HEK293 (cell line): Measurements from ENCODE around the gene PRG3.
A peak's percentile ranks its signal among the peaks of the same experiment; 100 is the strongest.

Source experiments
- BCL11A ChIP-seq: fragments of 450-650 bp; formaldehyde crosslinking; IDR thresholded peaks from 2 replicates; pipeline ENCODE4 v1.5.1; 2016; ENCODE audit warnings: low read depth, missing biosample characterization, missing genetic modification characterization
- PRDM1 ChIP-seq: fragments of 450-650 bp; formaldehyde crosslinking; IDR thresholded peaks from 2 replicates; pipeline ENCODE4; 2016; ENCODE audit warnings: missing biosample characterization, missing genetic modification characterization
- TCF7L2 ChIP-seq: IDR thresholded peaks from 2 replicates; pipeline ENCODE4 v1.6.1; 2011; ENCODE audit warnings: low read depth, mild to moderate bottlenecking, inconsistent platforms, low read length, moderate library complexity, borderline replicate concordance
- YY1 ChIP-seq: fragments of 450-650 bp; formaldehyde crosslinking; IDR thresholded peaks from 2 replicates; pipeline ENCODE4 v1.5.1; 2018; ENCODE audit warnings: missing biosample characterization, missing genetic modification characterization
- ZBTB1 ChIP-seq: fragments of 450-650 bp; formaldehyde crosslinking; IDR thresholded peaks from 2 replicates; pipeline ENCODE4 v1.5.1; 2016; ENCODE audit warnings: missing biosample characterization, missing genetic modification characterization
- ZNF549 ChIP-seq: fragments of 450-650 bp; IDR thresholded peaks from 2 replicates; pipeline ENCODE4 v1.5.1; 2018; ENCODE audit warnings: missing biosample characterization, missing genetic modification characterization, mild to moderate bottlenecking, inconsistent platforms, moderate library complexity
- TF ChIP-seq, protein P1 (sequence below): fragments of 450-650 bp; formaldehyde crosslinking; IDR thresholded peaks from 2 replicates; pipeline ENCODE4 v1.5.1; 2016; ENCODE audit warnings: missing biosample characterization, missing genetic modification characterization
- TF ChIP-seq, protein P2 (sequence below): fragments of 450-650 bp; formaldehyde crosslinking; IDR thresholded peaks from 2 replicates; pipeline ENCODE4 v1.5.1; 2016; ENCODE audit warnings: missing biosample characterization, missing genetic modification characterization
- TF ChIP-seq, protein P3 (sequence below): fragments of 450-650 bp; formaldehyde crosslinking; IDR thresholded peaks from 2 replicates; pipeline ENCODE4 v1.5.1; 2016; ENCODE audit warnings: missing biosample characterization, missing genetic modification characterization

DNA sequence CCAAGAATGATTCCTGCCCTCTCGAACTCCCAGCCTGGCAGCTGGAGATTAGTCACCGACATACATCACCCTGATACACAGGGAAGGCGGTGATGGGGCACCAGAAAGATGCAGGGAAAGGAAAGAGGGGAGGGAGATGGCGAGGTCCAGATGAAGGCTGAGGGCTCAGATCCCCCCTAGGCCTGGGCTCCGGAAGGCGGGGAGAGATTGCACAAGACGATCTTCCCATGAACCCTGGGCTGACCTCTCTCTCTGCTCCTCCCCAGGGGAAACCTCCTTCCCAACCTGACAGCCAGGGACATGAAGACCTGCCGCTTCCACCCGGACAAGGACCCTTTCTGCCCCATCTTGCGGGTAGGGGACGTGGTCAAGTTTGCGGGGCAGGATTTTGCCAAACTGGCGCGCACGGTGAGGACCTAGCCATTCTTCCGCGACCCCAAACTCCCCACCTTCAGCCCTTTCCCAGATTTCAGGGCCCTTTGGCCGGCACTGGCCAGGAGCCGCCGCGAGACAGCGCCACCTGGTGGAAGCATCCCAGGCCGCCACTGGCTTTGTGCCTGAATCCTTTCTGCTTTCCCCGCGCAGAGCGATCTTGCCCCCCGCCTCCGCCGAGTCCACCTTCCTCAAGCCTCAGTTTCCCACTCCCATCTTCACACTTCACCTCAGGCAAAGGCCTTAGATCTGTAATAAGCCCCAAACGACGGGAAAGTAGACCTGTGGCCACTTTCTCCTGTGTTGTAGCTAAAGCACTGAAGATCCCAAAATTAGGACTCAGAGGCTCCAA is 31.3 kb downstream of the PRG3 start:
- TF ChIP-seq, protein P1, sequence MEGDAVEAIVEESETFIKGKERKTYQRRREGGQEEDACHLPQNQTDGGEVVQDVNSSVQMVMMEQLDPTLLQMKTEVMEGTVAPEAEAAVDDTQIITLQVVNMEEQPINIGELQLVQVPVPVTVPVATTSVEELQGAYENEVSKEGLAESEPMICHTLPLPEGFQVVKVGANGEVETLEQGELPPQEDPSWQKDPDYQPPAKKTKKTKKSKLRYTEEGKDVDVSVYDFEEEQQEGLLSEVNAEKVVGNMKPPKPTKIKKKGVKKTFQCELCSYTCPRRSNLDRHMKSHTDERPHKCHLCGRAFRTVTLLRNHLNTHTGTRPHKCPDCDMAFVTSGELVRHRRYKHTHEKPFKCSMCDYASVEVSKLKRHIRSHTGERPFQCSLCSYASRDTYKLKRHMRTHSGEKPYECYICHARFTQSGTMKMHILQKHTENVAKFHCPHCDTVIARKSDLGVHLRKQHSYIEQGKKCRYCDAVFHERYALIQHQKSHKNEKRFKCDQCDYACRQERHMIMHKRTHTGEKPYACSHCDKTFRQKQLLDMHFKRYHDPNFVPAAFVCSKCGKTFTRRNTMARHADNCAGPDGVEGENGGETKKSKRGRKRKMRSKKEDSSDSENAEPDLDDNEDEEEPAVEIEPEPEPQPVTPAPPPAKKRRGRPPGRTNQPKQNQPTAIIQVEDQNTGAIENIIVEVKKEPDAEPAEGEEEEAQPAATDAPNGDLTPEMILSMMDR (tag by site-specific recombination) = peak; percentile 68
- TF ChIP-seq BCL11A (tag by site-specific recombination) = no peak
- TF ChIP-seq YY1 (tag by site-specific recombination) = no peak
- TF ChIP-seq, protein P2, sequence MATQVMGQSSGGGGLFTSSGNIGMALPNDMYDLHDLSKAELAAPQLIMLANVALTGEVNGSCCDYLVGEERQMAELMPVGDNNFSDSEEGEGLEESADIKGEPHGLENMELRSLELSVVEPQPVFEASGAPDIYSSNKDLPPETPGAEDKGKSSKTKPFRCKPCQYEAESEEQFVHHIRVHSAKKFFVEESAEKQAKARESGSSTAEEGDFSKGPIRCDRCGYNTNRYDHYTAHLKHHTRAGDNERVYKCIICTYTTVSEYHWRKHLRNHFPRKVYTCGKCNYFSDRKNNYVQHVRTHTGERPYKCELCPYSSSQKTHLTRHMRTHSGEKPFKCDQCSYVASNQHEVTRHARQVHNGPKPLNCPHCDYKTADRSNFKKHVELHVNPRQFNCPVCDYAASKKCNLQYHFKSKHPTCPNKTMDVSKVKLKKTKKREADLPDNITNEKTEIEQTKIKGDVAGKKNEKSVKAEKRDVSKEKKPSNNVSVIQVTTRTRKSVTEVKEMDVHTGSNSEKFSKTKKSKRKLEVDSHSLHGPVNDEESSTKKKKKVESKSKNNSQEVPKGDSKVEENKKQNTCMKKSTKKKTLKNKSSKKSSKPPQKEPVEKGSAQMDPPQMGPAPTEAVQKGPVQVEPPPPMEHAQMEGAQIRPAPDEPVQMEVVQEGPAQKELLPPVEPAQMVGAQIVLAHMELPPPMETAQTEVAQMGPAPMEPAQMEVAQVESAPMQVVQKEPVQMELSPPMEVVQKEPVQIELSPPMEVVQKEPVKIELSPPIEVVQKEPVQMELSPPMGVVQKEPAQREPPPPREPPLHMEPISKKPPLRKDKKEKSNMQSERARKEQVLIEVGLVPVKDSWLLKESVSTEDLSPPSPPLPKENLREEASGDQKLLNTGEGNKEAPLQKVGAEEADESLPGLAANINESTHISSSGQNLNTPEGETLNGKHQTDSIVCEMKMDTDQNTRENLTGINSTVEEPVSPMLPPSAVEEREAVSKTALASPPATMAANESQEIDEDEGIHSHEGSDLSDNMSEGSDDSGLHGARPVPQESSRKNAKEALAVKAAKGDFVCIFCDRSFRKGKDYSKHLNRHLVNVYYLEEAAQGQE (tag by site-specific recombination) = no peak
- TF ChIP-seq, protein P3, sequence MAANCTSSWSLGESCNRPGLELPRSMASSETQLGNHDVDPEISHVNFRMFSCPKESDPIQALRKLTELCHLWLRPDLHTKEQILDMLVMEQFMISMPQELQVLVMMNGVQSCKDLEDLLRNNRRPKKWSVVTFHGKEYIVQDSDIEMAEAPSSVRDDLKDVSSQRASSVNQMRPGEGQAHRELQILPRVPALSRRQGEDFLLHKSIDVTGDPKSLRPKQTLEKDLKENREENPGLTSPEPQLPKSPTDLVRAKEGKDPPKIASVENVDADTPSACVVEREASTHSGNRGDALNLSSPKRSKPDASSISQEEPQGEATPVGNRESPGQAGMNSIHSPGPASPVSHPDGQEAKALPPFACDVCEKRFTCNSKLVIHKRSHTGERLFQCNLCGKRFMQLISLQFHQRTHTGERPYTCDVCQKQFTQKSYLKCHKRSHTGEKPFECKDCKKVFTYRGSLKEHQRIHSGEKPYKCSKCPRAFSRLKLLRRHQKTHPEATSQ (tag by site-specific recombination) = no peak
- TF ChIP-seq PRDM1 (tag by site-specific recombination) = no peak
- TF ChIP-seq TCF7L2 = no peak
- TF ChIP-seq ZNF549 (tag by site-specific recombination) = no peak
- no peak for TF ChIP-seq ZBTB1 (tag by site-specific recombination)
